Right hindlimb (tissue), 1 donor: ENCODE results near the gene DRC7.

Experiments used
- DNase-seq: peaks from one replicate; pipeline ENCODE4 v3.0.0-alpha.2; 2018

Gene DRC7

DNA sequence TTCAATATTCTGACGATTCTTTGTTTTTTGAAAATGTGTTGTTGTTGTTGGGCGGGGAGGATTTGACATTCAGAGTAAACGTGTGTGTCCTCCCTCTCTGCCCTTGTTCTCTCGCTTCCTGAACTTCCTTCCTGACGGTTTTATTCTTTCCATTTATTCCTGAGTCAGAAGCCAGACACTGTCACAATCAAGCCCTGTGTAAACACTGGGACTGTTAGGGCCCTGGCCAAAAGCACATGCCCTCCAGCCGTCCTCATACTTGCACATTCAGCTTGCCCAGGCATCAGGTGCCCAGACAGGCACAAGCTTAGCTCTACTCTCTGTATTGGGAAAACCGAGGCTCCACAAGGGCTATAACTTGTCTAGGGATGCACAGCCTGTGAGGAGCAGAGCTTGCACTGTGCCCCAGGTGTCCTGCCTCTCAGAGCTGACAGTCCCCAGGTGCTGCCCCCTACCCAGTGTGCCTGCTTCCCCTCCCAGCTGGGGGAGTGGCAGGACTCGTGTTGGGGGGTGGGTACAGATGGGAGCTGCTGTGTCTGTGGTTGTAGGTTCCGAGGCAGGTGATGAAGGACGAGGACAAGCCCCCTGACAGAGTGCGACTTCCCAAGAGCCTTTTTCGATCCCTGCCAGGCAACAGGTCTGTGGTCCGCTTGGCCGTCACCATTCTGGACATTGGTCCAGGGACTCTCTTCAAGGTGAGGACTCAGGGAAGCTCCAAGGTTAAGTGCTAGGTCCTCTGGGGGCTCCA lies 16.8 kb upstream of the DRC7 start:
- no peak for DNase-seq

DNA sequence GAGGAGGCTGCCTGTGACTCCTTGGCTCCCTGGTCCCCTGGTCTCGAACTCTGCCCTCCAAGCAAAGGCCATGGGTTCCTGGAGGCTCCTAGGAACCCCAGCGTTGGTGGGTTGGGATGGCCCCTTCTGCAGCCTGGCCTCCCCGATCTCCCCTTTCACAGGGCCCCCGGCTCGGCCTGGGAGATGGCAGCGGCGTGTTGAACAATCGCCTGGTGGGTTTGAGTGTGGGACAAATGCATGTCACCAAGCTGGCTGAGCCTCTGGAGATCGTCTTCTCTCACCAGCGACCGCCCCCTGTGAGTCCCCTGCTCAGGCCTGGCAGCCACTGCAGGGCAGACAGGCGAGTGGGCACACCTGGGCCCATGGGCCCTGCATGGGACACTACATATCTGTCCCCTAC lies 15.6 kb upstream of the DRC7 start:
- no peak for DNase-seq

DNA sequence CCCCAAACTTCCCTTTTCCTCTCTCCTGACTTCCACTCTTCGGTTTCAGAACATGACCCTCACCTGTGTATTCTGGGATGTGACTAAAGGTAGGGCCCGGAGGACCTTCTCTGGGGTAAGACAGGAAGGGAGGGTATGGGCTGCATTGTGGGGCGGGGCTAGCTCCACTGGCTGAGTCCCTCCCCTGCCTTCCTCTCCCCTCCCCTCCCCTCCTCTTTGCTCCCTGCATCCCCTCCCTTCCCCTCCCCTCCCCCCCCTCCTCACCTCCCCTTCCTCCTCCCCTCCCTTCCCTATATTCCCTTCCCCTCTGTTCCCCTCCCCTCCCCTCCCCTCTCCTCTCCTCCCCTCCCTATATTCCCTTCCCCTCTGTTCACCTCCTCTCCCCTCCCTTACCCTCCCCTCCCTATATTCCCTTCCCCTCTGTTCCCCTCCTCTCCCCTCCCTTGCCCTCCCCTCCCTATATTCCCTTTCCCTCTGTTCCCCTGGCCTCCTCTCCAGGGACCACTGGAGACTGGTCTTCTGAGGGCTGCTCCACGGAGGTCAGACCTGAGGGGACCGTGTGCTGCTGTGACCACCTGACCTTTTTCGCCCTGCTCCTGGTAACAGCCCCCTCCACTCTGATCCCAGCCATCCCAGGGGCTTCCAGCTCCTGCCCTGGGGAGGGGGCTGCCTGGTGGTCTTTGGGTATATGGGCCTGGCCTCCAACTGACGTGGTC lies 14.7 kb upstream of the DRC7 start:
- DNase-seq: no peak

DNA sequence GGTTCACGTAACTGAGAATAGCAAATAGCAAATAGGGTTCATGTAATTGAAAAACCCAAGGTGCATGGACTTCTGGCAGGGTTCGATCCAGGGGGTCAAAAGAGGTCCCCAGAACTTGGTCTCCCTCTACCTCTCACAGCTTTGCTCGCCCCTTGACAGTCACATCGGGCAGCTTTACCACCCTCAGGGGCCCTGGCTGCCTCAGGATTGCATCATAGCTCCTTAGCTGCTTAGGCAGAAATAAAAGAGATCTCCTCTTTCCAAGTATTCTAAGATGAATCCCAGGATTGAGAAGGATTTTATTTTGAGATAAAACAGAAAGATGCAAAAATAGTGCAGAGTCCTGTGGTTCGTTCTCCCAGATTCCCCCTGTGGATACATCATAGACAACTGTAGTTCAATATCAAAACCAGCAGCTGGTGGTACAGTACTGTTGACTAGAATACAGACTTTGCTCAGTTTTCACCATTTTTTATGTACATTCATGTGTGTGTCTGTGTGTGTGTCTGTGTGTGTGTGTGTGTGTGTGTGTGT lies 13.7 kb upstream of the DRC7 start:
- no peak for DNase-seq

DNA sequence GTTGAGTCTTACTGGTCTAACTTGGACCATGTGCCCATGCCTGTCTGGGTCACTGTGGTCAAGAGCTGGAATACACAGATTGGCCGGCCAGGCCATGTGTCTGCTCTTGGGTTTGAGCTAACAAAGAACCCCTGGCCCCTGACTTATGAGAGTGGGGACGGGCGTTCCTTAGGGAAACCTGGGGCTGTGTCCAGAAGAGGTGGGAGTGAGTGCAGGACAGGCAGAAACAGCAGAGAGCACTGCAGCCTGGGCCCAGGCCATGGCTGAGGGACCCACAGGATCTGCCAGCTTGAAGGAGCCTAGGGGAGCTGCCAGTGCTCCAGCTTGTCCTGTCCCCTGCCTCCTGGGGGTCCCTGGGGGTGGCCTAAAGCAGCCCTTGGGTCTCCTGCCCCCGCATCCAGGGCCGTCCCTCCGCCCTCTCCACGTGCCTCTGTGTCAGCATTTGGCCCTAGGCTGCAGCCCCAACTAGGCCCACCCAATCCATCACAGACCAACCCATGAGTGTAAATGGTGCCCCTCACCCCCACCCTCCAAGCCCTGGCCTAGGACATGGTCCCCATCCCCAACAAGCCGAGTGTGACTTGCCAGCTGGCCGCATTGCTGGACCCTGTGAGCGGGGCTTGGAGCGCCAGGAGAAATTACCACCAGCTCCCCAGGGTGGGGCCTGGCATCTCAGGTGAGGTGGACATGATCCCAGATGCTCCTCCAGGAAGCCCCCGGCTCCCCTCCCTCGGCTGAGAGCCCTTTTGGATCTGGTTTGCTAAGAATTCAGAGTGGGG lies 12.5 kb upstream of the DRC7 start:
- DNase-seq: no peak

DNA sequence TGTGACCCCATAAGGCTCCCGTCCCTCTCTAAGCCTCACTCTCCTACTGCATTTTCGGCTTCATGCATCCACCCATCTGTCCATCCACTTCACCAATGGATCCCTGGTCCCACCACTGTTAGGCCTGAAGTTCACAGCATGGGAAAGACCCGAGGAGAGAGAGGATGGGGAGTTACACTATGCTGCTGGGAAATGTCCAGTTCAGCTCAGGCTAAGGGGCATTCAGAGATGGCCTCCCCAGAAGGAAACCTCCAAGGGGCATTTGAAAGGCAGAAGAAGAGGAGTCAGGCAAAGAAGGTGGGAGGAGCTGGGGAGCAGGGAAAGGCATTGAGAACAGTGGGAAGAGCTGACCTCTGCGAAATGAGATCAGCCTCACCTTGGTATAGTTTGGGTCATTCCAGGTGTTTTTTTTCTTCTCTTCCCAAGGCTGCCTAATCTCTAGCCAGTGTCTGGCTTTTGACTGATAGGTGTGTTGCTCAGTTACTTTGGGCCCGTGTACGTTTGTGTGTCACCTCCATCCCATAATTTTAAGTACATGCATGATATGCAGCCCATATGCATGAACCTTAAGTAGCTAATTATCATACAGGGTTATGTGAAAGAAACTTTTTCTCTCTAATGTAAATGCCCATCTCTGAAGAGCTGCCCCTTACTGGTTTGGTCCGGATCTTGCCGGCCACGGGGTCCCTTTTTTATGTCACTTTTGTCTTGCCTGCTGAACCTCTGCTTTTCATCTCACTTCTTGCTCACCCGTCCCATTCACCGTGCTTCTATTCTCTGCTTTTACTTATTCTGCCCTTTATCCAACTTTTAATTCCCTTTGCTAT lies 11.6 kb upstream of the DRC7 start:
- DNase-seq: no peak

DNA sequence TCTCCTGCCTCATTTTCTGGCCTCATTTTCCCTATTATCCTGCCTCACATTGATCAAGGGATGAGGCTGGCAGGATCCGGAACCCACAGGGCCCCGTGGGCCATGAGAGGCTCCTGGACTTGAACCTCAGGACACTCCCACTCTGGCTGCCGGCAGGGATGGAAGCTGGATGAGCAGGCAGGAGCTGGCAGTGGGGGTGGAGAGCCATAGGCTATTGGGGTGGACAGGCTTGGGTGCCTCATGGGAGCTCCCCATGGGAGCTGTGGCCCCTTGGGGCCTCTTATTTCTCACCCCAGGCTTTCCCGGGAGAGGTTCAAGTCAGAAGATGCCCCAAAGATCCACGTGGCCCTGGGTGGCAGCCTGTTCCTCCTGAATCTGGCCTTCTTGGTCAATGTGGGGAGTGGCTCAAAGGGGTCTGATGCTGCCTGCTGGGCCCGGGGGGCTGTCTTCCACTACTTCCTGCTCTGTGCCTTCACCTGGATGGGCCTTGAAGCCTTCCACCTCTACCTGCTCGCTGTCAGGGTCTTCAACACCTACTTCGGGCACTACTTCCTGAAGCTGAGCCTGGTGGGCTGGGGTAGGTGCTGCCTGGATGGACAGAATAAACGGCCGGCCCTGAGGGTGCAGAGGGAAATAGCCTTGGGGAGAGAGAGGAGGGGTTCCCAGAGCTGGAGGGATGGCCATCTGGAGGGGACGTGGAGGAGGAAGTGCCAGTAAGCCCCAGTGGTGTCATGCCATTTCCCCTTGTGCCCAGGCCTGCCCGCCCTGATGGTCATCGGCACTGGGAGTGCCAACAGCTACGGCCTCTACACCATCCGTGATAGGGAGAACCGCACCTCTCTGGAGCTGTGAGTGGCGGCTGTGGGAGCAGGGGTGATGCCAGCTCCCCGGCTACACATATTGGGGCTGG lies 10.7 kb upstream of the DRC7 start:
- no peak for DNase-seq

DNA sequence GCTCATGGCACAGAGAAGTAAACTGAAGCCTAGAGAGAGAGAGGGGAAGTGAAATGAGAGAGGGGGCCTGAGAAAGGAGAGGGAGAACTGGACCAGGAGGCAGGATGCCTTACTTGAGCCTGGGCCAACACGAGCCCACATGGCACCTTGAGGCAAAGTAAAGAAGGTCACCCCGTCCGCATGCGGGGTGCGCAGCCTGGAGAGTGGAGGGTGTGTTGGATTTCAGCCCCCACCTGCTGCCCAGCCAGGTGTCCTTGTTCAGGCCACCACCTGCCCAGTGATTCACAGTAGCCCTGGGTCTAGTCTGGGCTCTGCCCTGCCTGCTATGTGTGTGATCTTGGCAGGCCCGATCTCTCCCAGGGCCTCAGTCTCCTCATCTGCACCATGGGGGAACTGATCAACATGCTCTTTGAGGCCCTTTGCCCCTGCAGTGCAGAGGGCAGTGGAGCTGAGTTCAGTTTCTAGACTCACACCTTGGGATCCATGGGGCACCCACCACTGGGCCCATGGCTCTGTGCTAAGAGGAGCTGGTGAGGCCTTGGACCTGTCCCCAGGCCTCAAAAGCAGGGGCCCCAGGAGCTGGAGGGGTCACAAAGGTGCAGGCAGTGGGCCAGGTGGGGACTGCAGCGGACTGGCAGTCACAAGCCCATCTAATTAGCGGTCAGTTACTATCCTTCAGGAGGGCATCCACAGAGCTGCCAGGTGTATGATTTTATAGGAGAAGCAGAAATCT lies 9.8 kb upstream of the DRC7 start:
- no peak for DNase-seq

DNA sequence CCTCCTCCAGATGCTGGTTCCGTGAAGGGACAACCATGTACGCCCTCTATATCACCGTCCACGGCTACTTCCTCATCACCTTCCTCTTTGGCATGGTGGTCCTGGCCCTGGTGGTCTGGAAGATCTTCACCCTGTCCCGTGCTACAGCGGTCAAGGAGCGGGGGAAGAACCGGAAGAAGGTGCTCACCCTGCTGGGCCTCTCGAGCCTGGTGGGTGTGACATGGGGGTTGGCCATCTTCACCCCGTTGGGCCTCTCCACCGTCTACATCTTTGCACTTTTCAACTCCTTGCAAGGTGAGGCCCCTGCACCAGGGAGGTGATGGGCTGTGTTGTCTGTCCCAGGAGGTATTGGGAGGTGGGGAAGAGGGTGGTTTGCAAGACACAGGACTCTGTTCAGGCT lies 9.0 kb upstream of the DRC7 start:
- no peak for DNase-seq

DNA sequence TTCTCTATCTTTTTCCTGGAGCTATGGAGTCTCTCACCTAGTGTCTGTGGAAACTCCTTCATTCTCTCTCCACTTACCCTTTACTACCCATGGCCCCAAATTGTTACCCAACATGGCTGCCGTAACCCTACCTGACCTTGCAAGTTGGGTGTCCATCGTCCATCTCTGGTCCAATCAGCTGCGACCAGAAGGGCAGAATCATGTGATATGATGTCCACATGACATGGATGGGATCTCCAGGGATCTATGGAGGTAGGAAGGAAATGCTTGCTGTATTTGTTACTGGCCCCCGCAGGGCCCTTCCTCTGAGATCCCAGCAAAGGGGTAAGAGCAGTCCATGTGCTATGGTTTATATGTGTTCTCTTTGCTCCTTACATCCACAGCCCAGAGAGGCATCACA lies 8.0 kb upstream of the DRC7 start:
- no peak for DNase-seq

DNA sequence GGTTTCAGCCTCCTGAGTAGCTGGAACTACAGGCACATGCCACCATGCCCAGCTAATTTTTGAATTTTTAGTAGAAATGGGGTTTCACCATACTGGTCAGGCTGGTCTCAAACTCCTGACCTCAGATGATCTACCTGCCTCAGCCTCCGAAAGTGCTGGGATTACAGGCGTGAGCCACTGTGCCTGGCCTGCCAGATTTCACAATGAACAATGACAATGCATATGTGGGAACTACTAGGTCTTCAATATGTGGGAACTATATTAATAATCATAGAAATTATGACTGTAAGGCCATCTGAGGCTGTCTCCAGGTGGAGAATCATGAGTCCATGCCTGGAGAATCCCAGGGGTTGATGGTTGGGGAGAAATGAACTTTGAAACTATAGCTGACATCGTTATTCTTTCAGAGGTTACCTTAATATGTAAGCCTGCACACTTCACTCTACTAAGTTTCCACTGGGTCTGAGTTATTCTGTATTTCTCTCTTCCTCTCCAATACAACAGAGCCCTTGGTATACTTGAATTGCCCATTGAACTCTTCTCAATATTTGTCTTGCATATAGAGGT lies 7.2 kb upstream of the DRC7 start:
- DNase-seq: no peak

DNA sequence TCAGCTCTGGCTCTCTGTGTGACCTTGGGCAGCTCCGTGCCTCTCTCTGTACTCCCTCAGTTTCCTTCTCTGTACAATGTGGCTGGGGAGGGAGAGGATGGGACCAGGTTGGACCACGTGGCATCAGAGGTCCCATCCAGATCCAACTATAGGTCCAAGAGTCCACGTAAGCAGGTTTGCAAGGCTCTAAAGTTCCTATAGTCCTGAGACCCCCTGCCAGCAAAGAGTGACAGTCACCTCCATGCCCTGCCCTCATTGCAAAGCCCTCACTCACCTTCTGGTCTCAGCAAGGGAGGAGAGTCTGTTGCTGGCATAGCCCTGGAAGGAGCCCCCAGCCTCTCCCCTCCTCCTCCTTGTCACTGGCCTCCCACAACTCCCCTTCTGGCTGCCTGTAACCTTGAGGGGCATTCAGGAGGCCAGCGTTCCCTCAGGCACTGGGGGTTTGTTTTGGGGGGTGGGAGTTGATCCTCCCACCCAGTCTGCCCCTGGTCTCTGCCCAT lies 6.1 kb upstream of the DRC7 start:
- DNase-seq: no peak

DNA sequence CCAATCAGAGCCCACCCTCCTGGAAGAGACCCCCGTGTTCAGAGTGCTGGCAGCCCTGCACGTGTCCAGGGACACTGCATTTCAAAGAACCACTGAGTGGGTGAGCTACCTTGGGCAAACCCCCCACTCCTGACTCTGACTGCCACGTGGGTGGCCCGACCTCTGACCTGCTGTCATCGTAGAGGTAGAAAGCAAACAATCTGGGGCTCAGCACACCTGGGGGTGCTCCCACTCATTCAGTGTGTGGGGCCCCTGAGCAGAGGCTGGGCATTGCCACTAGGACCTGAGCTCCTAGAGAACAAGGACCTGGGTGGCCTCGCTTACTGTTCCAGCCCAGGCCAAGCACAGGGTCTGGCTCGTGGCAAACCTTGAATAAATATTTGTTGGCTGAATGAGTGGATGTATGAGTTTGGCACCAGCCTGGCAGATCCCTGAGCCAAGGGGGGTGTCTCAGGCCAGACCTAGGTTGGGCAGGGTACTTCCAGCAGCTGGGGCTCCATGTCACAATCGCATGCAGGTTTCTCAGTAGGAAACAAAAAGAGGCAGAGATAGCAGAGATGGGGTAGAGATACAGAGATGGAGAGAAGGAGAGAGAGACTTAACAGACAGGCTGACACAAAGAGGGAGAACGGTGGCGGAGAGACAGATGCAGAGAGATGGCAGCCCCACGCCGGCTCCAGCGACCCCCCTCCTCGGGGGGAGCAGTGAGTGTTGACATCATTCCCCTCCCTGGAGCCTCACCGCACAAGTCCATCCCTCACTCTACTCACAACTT lies 5.4 kb upstream of the DRC7 start:
- DNase-seq: no peak

DNA sequence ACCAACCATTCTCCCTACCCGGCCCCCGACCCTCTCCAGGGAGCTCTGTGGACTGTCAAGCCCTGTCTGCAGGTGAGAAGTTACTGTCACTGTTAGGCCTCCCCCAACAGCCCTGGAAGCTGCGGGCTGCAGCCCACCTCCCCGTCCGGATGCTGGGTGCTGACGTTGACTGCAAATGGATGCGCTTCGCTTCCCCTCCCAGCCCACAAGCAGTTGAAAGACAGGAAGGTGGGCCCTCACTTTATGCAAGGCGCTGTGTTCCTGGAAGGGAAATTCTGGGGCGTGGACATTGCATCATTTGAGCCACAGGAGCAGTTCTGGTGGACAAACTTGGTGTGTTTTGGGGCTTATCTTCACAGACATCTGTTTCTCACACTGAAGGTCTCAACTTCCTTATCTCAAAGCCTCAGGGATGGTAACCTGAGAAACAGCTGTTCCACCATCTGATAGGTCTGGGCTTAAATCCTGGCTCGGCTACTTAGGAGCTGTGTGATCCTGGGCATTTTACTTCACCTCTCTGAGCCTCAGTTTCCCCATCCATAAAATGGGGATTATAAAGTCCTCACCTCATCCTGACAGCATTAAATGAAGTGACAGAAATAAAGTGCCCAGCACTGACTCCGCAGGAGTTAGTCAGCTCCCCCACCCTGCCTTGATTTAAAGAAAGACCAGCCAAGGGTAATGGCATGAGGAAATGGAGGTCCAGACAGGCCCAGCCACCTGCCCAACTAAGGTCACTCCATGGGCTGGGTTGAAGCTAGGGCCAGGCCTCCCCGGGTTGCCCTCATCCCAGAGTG lies 4.6 kb upstream of the DRC7 start:
- DNase-seq: peak; percentile 35

DNA sequence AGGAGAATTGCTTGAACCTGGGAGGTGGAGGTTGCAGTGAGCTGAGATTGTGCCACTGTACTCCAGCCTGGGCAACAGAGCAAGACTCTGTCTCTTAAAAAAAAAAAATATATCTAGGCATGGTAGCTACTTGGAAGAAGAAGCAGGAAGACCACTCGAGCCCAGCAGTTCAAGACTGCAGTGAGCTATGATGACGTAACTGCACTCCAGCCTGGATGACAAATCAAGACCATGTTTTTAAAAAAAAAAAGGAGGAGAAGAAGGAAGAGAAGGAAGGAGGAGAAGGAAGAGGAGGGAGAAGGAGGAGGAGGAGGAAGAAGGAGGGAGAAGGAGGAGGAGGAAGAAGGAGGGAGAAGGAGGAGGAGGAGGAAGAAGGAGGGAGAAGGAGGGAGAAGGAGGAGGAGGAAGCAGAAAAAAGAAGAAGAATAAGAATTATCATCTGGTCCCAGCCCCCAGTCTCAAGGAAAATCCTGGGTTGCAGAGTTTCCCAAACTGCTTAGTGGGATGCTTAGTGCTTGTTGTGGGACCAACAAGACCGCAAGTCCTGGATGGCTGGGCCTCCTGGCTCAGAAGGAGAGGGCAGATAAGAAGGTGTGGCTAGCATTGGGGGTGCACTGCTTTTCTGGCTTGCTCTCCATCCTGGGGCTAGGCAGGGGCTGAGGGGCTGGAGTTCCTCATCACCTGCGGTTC lies 3.7 kb upstream of the DRC7 start:
- no peak for DNase-seq

DNA sequence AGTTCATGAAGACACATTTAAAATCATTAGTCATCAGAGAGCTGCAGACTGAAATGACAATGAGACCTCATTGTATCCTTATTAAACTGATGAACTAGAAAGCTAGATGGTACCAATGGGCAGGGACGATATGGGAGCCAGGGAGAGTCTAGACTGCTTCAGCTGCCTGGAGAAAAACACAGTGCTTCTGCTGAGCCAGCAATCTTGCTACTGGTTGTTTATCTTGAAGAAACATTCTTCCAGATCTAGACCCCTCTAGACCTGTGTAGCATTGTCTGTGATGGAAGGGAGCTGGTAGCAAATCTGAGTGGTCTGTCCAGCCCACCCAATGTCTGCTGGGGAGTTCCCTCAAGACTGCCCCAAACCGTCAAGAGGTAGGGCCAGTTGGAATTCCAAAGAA lies 2.0 kb upstream of the DRC7 start:
- DNase-seq: no peak

DNA sequence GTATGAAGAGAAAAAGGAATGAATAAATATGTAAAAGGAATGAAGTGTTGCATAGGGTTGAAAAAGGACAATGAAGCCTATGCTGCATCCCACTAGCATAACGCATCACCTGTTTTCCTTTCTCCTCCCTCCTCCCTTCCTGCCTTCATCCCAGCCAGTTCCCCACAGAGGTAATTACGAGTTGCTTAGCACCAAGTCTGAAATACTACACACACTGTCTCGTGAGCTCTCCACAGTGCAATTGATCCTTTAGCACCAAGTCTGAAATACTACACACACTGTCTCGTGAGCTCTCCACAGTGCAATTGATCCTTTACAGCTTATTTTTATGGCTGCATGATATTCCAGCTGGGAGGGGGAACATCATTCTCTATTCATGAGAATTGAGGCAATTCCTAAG lies 1.1 kb upstream of the DRC7 start:
- no peak for DNase-seq

DNA sequence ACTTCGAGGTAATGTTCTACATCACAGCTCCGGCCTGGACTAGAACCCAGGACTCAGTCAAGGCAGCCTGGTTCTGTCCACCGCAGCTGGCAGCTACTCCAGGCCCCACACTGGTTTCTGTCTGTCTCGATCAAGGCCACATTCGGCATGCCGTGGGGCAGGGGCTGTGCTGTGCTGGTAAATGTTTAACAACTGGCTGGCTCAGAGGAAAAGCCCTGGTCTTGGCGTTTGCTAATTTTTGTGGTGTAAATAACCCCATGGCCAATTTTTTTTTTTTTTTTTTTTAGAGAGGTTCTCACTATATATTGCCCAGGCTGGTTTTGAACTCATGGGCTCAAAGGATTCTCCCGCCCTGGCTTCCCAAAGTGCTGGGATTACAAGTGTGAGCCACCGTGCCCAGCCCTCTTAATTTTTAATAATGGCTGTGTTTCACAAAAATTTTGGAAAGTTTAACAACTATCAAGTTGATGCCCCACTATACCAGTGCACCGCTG lies 328 bp upstream of the DRC7 start:
- DNase-seq: no peak
